GM12878 (cell line): ENCODE measurements around the gene BTBD19. TPM values are rescaled to one million over a fixed set of nuclear protein-coding genes. Genes with fewer than 3 reads are reported as not detected.

ENCODE experiments used
- CHD4 ChIP-seq: fragments of 200-600 bp; sonication (generic); IDR thresholded peaks from 2 replicates; pipeline ENCODE4 v1.6.1; 2016; ENCODE audit warnings: mild to moderate bottlenecking
- EED ChIP-seq: sonication (generic); IDR thresholded peaks from 2 replicates; pipeline ENCODE4 v1.6.1; 2016; ENCODE audit warnings: antibody characterized with exemption, low read depth
- FOS ChIP-seq: IDR thresholded peaks from 3 replicates; pipeline ENCODE4 v1.6.1; 2011; ENCODE audit warnings: borderline replicate concordance; ENCODE audit not compliant: insufficient read length; ENCODE audit errors: extremely low read depth
- HDGF ChIP-seq: fragments of 450-650 bp; IDR thresholded peaks from 2 replicates; pipeline ENCODE4 v1.6.1; 2016; ENCODE audit warnings: antibody characterized with exemption
- IKZF1 ChIP-seq: fragments of 450-650 bp; conservative IDR thresholded peaks from 2 replicates; pipeline ENCODE4 v1.6.1; 2017; ENCODE audit warnings: antibody characterized with exemption, mild to moderate bottlenecking
- NBN ChIP-seq: fragments of 450-650 bp; IDR thresholded peaks from 2 replicates; pipeline ENCODE4 v1.6.1; 2016
- NFYA ChIP-seq: IDR thresholded peaks from 2 replicates; pipeline ENCODE4 v1.6.1; 2011; ENCODE audit warnings: low read depth, mild to moderate bottlenecking, low read length, improper control_type of control experiment, borderline replicate concordance
- NFYB ChIP-seq: IDR thresholded peaks from 2 replicates; pipeline ENCODE4 v1.6.1; 2011; ENCODE audit warnings: low read depth, mild to moderate bottlenecking, low read length, improper control_type of control experiment, moderate library complexity; ENCODE audit not compliant: insufficient read depth
- NR2C1 ChIP-seq: fragments of 450-650 bp; IDR thresholded peaks from 2 replicates; pipeline ENCODE4 v1.6.1; 2017; ENCODE audit warnings: antibody characterized with exemption, mild to moderate bottlenecking, moderate library complexity
- PML ChIP-seq: IDR thresholded peaks from 2 replicates; pipeline ENCODE4 v1.6.1; 2012; ENCODE audit warnings: low read length, inconsistent platforms
- TAF1 ChIP-seq: IDR thresholded peaks from 2 replicates; pipeline ENCODE4 v1.6.1; 2011; ENCODE audit warnings: mild to moderate bottlenecking, low read depth, low read length, borderline replicate concordance
- TARDBP ChIP-seq: IDR thresholded peaks from 2 replicates; pipeline ENCODE4 v1.6.1; 2016; ENCODE audit warnings: borderline replicate concordance
- ZNF24 ChIP-seq: fragments of 450-650 bp; IDR thresholded peaks from 2 replicates; pipeline ENCODE4 v1.6.1; 2017; ENCODE audit warnings: antibody characterized with exemption, mild to moderate bottlenecking
- polyA plus RNA-seq, 11 experiments: library from polyadenylated mRNA; depleted of rRNA in 4 of 11; unstranded in 6 of 11; stranded (reverse) in 5 of 11; fragments of >200 nt; fragmentation: Nextera tagmentation in 4 of 11; fragmentation: Illumina TruSeq in 1 of 11; extraction: Ambion mirVana in 4 of 11; extraction: Trizol in 1 of 11; gene quantifications; 1 replicate in 1 of 11; 2 replicates in 10 of 11; pipeline versions ENCODE4 v1.2.1 to v1.2.3, GENCODE V29; 2011 to 2016; ENCODE audit warnings: inconsistent platforms in 2 of 11, missing spikeins in 2 of 11, low read depth in 1 of 11
- total RNA-seq, 4 experiments: library from RNA; depleted of rRNA in 3 of 4; stranded (reverse); fragments of >200 nt in 3 of 4; fragmentation: Illumina TruSeq in 1 of 4; extraction: Trizol in 1 of 4; gene quantifications; 2 replicates each; pipeline versions ENCODE4 v1.2.1 to v1.2.3, GENCODE V29; 2013 to 2021
- TF ChIP-seq, protein P1 (sequence below): fragments of 450-650 bp; IDR thresholded peaks from 2 replicates; pipeline ENCODE4 v1.6.1; 2017; ENCODE audit warnings: mild to moderate bottlenecking, moderate library complexity
- TF ChIP-seq, protein P2 (sequence below): IDR thresholded peaks from 2 replicates; pipeline ENCODE4 v1.6.1; 2012; ENCODE audit warnings: low read depth, low read length, improper control_type of control experiment
- TF ChIP-seq, protein P3 (sequence below): fragments of 450-650 bp; IDR thresholded peaks from 2 replicates; pipeline ENCODE4 v1.6.1; 2017; ENCODE audit warnings: mild to moderate bottlenecking, low read depth, inconsistent platforms; ENCODE audit not compliant: poor library complexity, severe bottlenecking
- TF ChIP-seq, protein P4 (sequence below): IDR thresholded peaks from 2 replicates; pipeline ENCODE4 v1.6.1; 2011; ENCODE audit warnings: mild to moderate bottlenecking, low read depth, low read length, moderate library complexity; ENCODE audit not compliant: insufficient replicate concordance
- TF ChIP-seq, protein P5 (sequence below): fragments of 450-650 bp; formaldehyde crosslinking; IDR thresholded peaks from 2 replicates; pipeline ENCODE4 v1.4.0; 2020; ENCODE audit warnings: mild to moderate bottlenecking, moderate library complexity

BTBD19 gene
- total and polyA plus RNA-seq, 10 of the 15 experiments (the other 5 are each of a cell fraction or from before 2014, with no cell fraction given) = 0.13 to 2.7 (median 0.42) TPM

DNA sequence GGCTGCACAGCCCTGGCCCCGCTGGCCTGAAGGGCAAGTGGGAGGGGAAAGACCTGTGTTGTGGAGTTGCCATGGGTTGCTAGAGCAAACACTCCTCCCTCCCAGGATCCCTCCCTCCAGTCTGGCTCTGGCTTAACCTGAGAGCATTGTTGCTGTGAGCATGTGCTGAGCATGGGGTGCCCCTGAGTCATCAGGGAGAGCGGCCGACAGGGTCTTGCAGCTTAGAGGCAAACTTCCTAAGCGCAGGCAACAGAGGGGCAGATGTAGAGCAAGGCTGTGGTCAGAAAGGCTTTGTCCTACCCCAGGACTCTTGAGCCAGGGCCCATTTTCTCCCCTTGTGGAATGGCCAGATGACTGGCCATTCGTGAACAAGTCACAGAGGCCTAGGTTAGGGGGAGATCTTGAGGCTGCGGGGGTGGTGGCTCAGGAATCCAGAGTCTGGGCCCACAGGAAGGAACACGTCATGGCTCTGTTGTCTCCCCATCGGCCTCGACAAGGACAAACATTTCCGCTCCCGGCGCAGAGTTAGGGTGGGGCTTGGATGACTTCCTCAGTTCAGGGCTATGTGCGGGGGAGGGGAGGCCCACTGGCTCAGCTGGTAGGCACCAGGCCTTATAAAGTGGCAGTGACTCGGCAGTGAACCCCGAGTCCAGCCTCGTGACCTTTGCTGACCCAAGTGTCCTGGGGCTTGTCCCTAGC, 810 bp upstream of the BTBD19 start (continued):
- TF ChIP-seq, protein P1, sequence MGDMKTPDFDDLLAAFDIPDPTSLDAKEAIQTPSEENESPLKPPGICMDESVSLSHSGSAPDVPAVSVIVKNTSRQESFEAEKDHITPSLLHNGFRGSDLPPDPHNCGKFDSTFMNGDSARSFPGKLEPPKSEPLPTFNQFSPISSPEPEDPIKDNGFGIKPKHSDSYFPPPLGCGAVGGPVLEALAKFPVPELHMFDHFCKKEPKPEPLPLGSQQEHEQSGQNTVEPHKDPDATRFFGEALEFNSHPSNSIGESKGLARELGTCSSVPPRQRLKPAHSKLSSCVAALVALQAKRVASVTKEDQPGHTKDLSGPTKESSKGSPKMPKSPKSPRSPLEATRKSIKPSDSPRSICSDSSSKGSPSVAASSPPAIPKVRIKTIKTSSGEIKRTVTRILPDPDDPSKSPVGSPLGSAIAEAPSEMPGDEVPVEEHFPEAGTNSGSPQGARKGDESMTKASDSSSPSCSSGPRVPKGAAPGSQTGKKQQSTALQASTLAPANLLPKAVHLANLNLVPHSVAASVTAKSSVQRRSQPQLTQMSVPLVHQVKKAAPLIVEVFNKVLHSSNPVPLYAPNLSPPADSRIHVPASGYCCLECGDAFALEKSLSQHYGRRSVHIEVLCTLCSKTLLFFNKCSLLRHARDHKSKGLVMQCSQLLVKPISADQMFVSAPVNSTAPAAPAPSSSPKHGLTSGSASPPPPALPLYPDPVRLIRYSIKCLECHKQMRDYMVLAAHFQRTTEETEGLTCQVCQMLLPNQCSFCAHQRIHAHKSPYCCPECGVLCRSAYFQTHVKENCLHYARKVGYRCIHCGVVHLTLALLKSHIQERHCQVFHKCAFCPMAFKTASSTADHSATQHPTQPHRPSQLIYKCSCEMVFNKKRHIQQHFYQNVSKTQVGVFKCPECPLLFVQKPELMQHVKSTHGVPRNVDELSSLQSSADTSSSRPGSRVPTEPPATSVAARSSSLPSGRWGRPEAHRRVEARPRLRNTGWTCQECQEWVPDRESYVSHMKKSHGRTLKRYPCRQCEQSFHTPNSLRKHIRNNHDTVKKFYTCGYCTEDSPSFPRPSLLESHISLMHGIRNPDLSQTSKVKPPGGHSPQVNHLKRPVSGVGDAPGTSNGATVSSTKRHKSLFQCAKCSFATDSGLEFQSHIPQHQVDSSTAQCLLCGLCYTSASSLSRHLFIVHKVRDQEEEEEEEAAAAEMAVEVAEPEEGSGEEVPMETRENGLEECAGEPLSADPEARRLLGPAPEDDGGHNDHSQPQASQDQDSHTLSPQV = peak; percentile 44; the same call in 1 of the 2 replicates
- TF ChIP-seq EED (no peak; the same call in 1 of the 2 replicates), NFYB (no peak), TARDBP (no peak), ZNF24 (no peak), NFYA (no peak), HDGF (peak; percentile 11), PML (no peak), NR2C1 (no peak), IKZF1 (0 out of 2 replicates have a peak, but pooled peaks have one; percentile 62), TAF1 (0 out of 2 replicates have a peak, but pooled peaks have one; percentile 19), FOS (no peak), CHD4 (no peak), NBN (peak; percentile 71; the same call in 1 of the 2 replicates)
- TF ChIP-seq, protein P2, sequence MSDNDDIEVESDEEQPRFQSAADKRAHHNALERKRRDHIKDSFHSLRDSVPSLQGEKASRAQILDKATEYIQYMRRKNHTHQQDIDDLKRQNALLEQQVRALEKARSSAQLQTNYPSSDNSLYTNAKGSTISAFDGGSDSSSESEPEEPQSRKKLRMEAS = peak; percentile 61; the same call in 1 of the 2 replicates
- TF ChIP-seq, protein P3, sequence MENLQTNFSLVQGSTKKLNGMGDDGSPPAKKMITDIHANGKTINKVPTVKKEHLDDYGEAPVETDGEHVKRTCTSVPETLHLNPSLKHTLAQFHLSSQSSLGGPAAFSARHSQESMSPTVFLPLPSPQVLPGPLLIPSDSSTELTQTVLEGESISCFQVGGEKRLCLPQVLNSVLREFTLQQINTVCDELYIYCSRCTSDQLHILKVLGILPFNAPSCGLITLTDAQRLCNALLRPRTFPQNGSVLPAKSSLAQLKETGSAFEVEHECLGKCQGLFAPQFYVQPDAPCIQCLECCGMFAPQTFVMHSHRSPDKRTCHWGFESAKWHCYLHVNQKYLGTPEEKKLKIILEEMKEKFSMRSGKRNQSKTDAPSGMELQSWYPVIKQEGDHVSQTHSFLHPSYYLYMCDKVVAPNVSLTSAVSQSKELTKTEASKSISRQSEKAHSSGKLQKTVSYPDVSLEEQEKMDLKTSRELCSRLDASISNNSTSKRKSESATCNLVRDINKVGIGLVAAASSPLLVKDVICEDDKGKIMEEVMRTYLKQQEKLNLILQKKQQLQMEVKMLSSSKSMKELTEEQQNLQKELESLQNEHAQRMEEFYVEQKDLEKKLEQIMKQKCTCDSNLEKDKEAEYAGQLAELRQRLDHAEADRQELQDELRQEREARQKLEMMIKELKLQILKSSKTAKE = peak; percentile 65
- TF ChIP-seq, protein P4, sequence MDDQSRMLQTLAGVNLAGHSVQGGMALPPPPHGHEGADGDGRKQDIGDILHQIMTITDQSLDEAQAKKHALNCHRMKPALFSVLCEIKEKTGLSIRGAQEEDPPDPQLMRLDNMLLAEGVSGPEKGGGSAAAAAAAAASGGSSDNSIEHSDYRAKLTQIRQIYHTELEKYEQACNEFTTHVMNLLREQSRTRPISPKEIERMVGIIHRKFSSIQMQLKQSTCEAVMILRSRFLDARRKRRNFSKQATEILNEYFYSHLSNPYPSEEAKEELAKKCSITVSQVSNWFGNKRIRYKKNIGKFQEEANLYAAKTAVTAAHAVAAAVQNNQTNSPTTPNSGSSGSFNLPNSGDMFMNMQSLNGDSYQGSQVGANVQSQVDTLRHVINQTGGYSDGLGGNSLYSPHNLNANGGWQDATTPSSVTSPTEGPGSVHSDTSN = peak; percentile 20
- TF ChIP-seq, protein P5, sequence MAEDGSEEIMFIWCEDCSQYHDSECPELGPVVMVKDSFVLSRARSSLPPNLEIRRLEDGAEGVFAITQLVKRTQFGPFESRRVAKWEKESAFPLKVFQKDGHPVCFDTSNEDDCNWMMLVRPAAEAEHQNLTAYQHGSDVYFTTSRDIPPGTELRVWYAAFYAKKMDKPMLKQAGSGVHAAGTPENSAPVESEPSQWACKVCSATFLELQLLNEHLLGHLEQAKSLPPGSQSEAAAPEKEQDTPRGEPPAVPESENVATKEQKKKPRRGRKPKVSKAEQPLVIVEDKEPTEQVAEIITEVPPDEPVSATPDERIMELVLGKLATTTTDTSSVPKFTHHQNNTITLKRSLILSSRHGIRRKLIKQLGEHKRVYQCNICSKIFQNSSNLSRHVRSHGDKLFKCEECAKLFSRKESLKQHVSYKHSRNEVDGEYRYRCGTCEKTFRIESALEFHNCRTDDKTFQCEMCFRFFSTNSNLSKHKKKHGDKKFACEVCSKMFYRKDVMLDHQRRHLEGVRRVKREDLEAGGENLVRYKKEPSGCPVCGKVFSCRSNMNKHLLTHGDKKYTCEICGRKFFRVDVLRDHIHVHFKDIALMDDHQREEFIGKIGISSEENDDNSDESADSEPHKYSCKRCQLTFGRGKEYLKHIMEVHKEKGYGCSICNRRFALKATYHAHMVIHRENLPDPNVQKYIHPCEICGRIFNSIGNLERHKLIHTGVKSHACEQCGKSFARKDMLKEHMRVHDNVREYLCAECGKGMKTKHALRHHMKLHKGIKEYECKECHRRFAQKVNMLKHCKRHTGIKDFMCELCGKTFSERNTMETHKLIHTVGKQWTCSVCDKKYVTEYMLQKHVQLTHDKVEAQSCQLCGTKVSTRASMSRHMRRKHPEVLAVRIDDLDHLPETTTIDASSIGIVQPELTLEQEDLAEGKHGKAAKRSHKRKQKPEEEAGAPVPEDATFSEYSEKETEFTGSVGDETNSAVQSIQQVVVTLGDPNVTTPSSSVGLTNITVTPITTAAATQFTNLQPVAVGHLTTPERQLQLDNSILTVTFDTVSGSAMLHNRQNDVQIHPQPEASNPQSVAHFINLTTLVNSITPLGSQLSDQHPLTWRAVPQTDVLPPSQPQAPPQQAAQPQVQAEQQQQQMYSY (CRISPR knock-in tag) = 0 out of 2 replicates have a peak, but pooled peaks have one; percentile 28
